Measurements from ENCODE around the gene KDM4B.

GRCh38 chr19:5052945-5053485 is 84.1 kb downstream of the KDM4B start:
- TF ChIP-seq, protein P1, sequence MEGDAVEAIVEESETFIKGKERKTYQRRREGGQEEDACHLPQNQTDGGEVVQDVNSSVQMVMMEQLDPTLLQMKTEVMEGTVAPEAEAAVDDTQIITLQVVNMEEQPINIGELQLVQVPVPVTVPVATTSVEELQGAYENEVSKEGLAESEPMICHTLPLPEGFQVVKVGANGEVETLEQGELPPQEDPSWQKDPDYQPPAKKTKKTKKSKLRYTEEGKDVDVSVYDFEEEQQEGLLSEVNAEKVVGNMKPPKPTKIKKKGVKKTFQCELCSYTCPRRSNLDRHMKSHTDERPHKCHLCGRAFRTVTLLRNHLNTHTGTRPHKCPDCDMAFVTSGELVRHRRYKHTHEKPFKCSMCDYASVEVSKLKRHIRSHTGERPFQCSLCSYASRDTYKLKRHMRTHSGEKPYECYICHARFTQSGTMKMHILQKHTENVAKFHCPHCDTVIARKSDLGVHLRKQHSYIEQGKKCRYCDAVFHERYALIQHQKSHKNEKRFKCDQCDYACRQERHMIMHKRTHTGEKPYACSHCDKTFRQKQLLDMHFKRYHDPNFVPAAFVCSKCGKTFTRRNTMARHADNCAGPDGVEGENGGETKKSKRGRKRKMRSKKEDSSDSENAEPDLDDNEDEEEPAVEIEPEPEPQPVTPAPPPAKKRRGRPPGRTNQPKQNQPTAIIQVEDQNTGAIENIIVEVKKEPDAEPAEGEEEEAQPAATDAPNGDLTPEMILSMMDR (conservative IDR thresholded peaks at IDR 0.05): no peak
- TF ChIP-seq ZFX (IDR thresholded peaks at IDR 0.05): no peak

Measured in C4-2B (cell line).